Left renal cortex interstitium (tissue), 4 donors: Measurements from ENCODE around the gene PDZRN4. TPM values are rescaled to one million over a fixed set of nuclear protein-coding genes. Genes with fewer than 3 reads are reported as not detected.

Experiments
- DNase-seq, 4 donors: peaks; one replicate each; pipeline ENCODE4 v3.0.0-alpha.2; 2013; ENCODE audit warnings: low read depth in 4 of 4, low spot score in 2 of 4, missing footprints in 1 of 4
- polyA plus RNA-seq, 4 donors: library from polyadenylated mRNA; unstranded; fragments of 120-200 nt; gene quantifications; one replicate each; pipeline ENCODE4 v1.2.1, GENCODE V29; 2013; ENCODE audit not compliant: insufficient read length in 4 of 4

Gene PDZRN4
- polyA plus RNA-seq, 4 donors, result 3.5 to 6.2 (median 5.6) TPM

- DNase-seq, result no peak
These were observed 156.8 kb downstream of the PDZRN4 start for GRCh38 chr12:41344776-41345470.

GRCh38 chr12:41348198-41348597 lies 160.1 kb downstream of the PDZRN4 start:
- no peak for DNase-seq

GRCh38 chr12:41356181-41356580 lies 168.1 kb downstream of the PDZRN4 start:
- DNase-seq, result no peak

GRCh38 chr12:41361738-41362137 lies 173.6 kb downstream of the PDZRN4 start:
- DNase-seq, result peak in 1 of 4 donors; percentile 13

GRCh38 chr12:41362510-41362909 lies 174.4 kb downstream of the PDZRN4 start:
- peak in 2 of 4 donors; percentile 11 to 23 for DNase-seq

- DNase-seq, result no peak
These were observed 174.8 kb downstream of the PDZRN4 start for GRCh38 chr12:41362931-41363330.

GRCh38 chr12:41364211-41364610 lies 176.1 kb downstream of the PDZRN4 start:
- DNase-seq, result no peak

- peak in 2 of 4 donors; percentile 11 to 18 for DNase-seq
These were observed 177.6 kb downstream of the PDZRN4 start for GRCh38 chr12:41365653-41366171.

- DNase-seq, result no peak
These were observed 179.7 kb downstream of the PDZRN4 start for GRCh38 chr12:41367726-41368405.

- no peak for DNase-seq
These were observed 192.8 kb downstream of the PDZRN4 start for GRCh38 chr12:41380878-41381277.

- no peak for DNase-seq
These were observed 214.7 kb downstream of the PDZRN4 start for GRCh38 chr12:41402801-41403200.

- DNase-seq, result no peak
These were observed 219.2 kb downstream of the PDZRN4 start for GRCh38 chr12:41407232-41407799.

GRCh38 chr12:41409628-41410027 lies 221.5 kb downstream of the PDZRN4 start:
- DNase-seq, result no peak

- DNase-seq, result no peak
These were observed 230.5 kb downstream of the PDZRN4 start for GRCh38 chr12:41418586-41418985.

GRCh38 chr12:41419131-41419893 lies 231.2 kb downstream of the PDZRN4 start:
- no peak for DNase-seq

- DNase-seq, result no peak
These were observed 236.5 kb downstream of the PDZRN4 start for GRCh38 chr12:41424651-41425050.

- no peak for DNase-seq
These were observed 245.3 kb downstream of the PDZRN4 start for GRCh38 chr12:41433460-41433859.

- DNase-seq, result no peak
These were observed 248.0 kb downstream of the PDZRN4 start for GRCh38 chr12:41436076-41436475.

- DNase-seq, result peak in 2 of 4 donors; percentile 9 to 14
These were observed 249.4 kb downstream of the PDZRN4 start for GRCh38 chr12:41437563-41437962.

- no peak for DNase-seq
These were observed 250.9 kb downstream of the PDZRN4 start for GRCh38 chr12:41438854-41439541.
